IMR-90 (cell line): ENCODE data around the gene ALOX15B. TPM values are rescaled to one million over a fixed set of nuclear protein-coding genes. Genes with fewer than 3 reads are reported as not detected.

Experiments
- ATAC-seq: fragments of 200-7000 bp; cut with Tn5 transposase; 2 replicates; pipeline ENCODE4 v1.9.1; 2020; ENCODE audit warnings: low read depth, mild to moderate bottlenecking, moderate library complexity
- BruUV-seq: library from RNA; stranded (reverse); fragments of 400-500 nt; replicated peaks from 2 replicates; lab custom pipeline; 2021; lab: Mats Ljungman, UMichigan
- CTCF ChIA-PET: fragments of 300-600 bp; formaldehyde crosslinking; extraction: SDS; loops from one replicate; lab custom pipeline; 2021; ENCODE audit warnings: antibody characterized with exemption; lab: Yijun Ruan, JAX
- POLR2A ChIA-PET: fragments of 300-600 bp; sonication (Branson Sonifier 250); formaldehyde crosslinking; loops from one replicate; lab custom pipeline; 2022; ENCODE audit warnings: antibody characterized with exemption; ENCODE audit not compliant: unreplicated experiment; lab: Charles Lee
- DNase-seq: peaks from one replicate; pipeline ENCODE4 v3.0.0; 2013
- H2AFZ ChIP-seq: replicated peaks from 2 replicates; pipeline ENCODE3; 2013; ENCODE audit warnings: low read length, mild to moderate bottlenecking; ENCODE audit not compliant: poor library complexity
- H2AK5ac ChIP-seq: 2 replicates; pipeline ENCODE4 v1.6.1; 2013; ENCODE audit warnings: low read depth, low read length, inconsistent platforms
- H2AK9ac ChIP-seq: replicated peaks from 2 replicates; pipeline ENCODE3; 2013; ENCODE audit warnings: mild to moderate bottlenecking, low read depth, low read length, moderate library complexity; ENCODE audit not compliant: poor library complexity
- H2BK120ac ChIP-seq: 2 replicates; pipeline ENCODE4 v1.6.1; 2013; ENCODE audit warnings: low read depth, low read length, inconsistent platforms
- H2BK15ac ChIP-seq: 3 replicates; pipeline ENCODE4 v1.6.1; 2013; ENCODE audit warnings: low read depth, low read length, inconsistent platforms
- H2BK20ac ChIP-seq: 2 replicates; pipeline ENCODE4 v1.6.1; 2013; ENCODE audit warnings: low read depth, mild to moderate bottlenecking, inconsistent platforms, low read length, moderate library complexity
- H2BK5ac ChIP-seq: 2 replicates; pipeline ENCODE4 v1.6.1; 2013; ENCODE audit warnings: mild to moderate bottlenecking, low read depth, low read length, inconsistent platforms; ENCODE audit not compliant: poor library complexity, severe bottlenecking
- H3K14ac ChIP-seq: replicated peaks from 2 replicates; pipeline ENCODE4 v1.6.1; 2013; ENCODE audit warnings: low read depth, low read length, inconsistent platforms
- H3K18ac ChIP-seq: 2 replicates; pipeline ENCODE4 v1.6.1; 2013; ENCODE audit warnings: low read depth, low read length, control low read depth
- H3K23ac ChIP-seq: 2 replicates; pipeline ENCODE4 v1.6.1; 2013; ENCODE audit warnings: low read depth, low read length, inconsistent platforms
- H3K27ac ChIP-seq: 2 replicates; pipeline ENCODE4 v1.5.1; 2013; ENCODE audit warnings: mild to moderate bottlenecking, control low read depth, low read length; ENCODE audit not compliant: insufficient read depth
- H3K27me3 ChIP-seq: 2 replicates; pipeline ENCODE4 v1.6.1; 2013; ENCODE audit warnings: low read length; ENCODE audit not compliant: control insufficient read depth, insufficient read depth
- H3K36me3 ChIP-seq: 2 replicates; pipeline ENCODE4 v1.6.1; 2013; ENCODE audit warnings: low read length, mixed read lengths; ENCODE audit not compliant: control insufficient read depth, insufficient read depth
- H3K4ac ChIP-seq: 2 replicates; pipeline ENCODE4 v1.6.1; 2013; ENCODE audit warnings: low read depth, low read length, inconsistent platforms
- H3K4me1 ChIP-seq: 2 replicates; pipeline ENCODE4 v1.6.1; 2013; ENCODE audit warnings: low read length, mixed read lengths; ENCODE audit not compliant: control insufficient read depth, insufficient read depth
- H3K4me2 ChIP-seq: 2 replicates; pipeline ENCODE4 v1.6.1; 2013; ENCODE audit warnings: low read depth, mild to moderate bottlenecking, control low read depth, low read length, moderate library complexity
- H3K4me3 ChIP-seq: 2 replicates; pipeline ENCODE4 v1.5.1; 2013; ENCODE audit warnings: low read depth, mild to moderate bottlenecking, control low read depth, low read length, moderate library complexity; ENCODE audit not compliant: insufficient read depth
- H3K56ac ChIP-seq: 2 replicates; pipeline ENCODE4 v1.6.1; 2013; ENCODE audit warnings: low read length, inconsistent platforms; ENCODE audit not compliant: insufficient read depth; ENCODE audit errors: extremely low read depth
- H3K79me1 ChIP-seq, 2 experiments: 2 replicates each; pipeline ENCODE4 v1.6.1; 2013; ENCODE audit warnings: low read length in 2 of 2, inconsistent platforms in 1 of 2, low read depth in 1 of 2
- H3K9ac ChIP-seq: 2 replicates; pipeline ENCODE4 v1.6.1; 2013; ENCODE audit warnings: low read depth, low read length, control low read depth
- H3K9me1 ChIP-seq: 2 replicates; pipeline ENCODE4 v1.6.1; 2013; ENCODE audit warnings: low read length, inconsistent platforms; ENCODE audit not compliant: insufficient read depth
- H3K9me3 ChIP-seq: 2 replicates; pipeline ENCODE4 v1.6.1; 2013; ENCODE audit warnings: low read length; ENCODE audit not compliant: control insufficient read depth, insufficient read depth
- H4K20me1 ChIP-seq: 2 replicates; pipeline ENCODE4 v1.6.1; 2013; ENCODE audit warnings: low read length, inconsistent platforms; ENCODE audit not compliant: insufficient read depth
- H4K5ac ChIP-seq: 2 replicates; pipeline ENCODE4 v1.6.1; 2013; ENCODE audit warnings: mild to moderate bottlenecking, low read depth, low read length, control low read depth
- H4K8ac ChIP-seq, 2 experiments: 2 replicates each; pipeline ENCODE4 v1.6.1; 2013; ENCODE audit warnings: low read depth in 2 of 2, low read length in 2 of 2, control low read depth in 1 of 2, inconsistent platforms in 1 of 2
- H4K91ac ChIP-seq: 2 replicates; pipeline ENCODE4 v1.6.1; 2013; ENCODE audit warnings: low read depth, low read length, inconsistent platforms; ENCODE audit not compliant: insufficient read depth
- BHLHE40 ChIP-seq: fragments of 150-350 bp; IDR thresholded peaks from 2 replicates; pipeline ENCODE4 v1.6.1; 2016; ENCODE audit warnings: mild to moderate bottlenecking, low read depth, low read length
- CHD1 ChIP-seq: IDR thresholded peaks from 2 replicates; pipeline ENCODE4 v1.6.1; 2012; ENCODE audit warnings: low read depth, low read length, improper control_type of control experiment
- FOS ChIP-seq: fragments of 150-350 bp; IDR thresholded peaks from 2 replicates; pipeline ENCODE4 v1.6.1; 2016; ENCODE audit warnings: low read depth, low read length
- MAZ ChIP-seq: IDR thresholded peaks from 2 replicates; pipeline ENCODE4 v1.6.1; 2012; ENCODE audit warnings: low read depth, mild to moderate bottlenecking, low read length, improper control_type of control experiment, moderate library complexity, borderline replicate concordance
- MXI1 ChIP-seq: IDR thresholded peaks from 2 replicates; pipeline ENCODE4 v1.6.1; 2012; ENCODE audit warnings: low read depth, mild to moderate bottlenecking, low read length, moderate library complexity, borderline replicate concordance
- NFE2L2 ChIP-seq: fragments of 150-350 bp; IDR thresholded peaks from 2 replicates; pipeline ENCODE4 v1.6.1; 2016; ENCODE audit warnings: low read depth, mild to moderate bottlenecking, low read length
- POLR2A ChIP-seq: IDR thresholded peaks from 2 replicates; pipeline ENCODE4 v1.6.1; 2012; ENCODE audit warnings: mild to moderate bottlenecking, low read depth, low read length
- RAD21 ChIP-seq: IDR thresholded peaks from 2 replicates; pipeline ENCODE4 v1.6.1; 2012; ENCODE audit warnings: low read length, improper control_type of control experiment
- RCOR1 ChIP-seq: IDR thresholded peaks from 2 replicates; pipeline ENCODE4 v1.6.1; 2012; ENCODE audit warnings: mild to moderate bottlenecking, low read length, improper control_type of control experiment; ENCODE audit not compliant: insufficient replicate concordance
- RFX5 ChIP-seq: IDR thresholded peaks from 2 replicates; pipeline ENCODE4 v1.8.0; 2012; ENCODE audit warnings: low read depth, mild to moderate bottlenecking, low read length, moderate library complexity
- SMC3 ChIP-seq: fragments of 150-350 bp; IDR thresholded peaks from 2 replicates; pipeline ENCODE4 v1.6.1; 2016; ENCODE audit warnings: low read depth, mild to moderate bottlenecking, antibody characterized with exemption, low read length, moderate library complexity
- USF2 ChIP-seq: fragments of 150-350 bp; IDR thresholded peaks from 2 replicates; pipeline ENCODE4 v1.6.1; 2017; ENCODE audit warnings: mild to moderate bottlenecking, antibody characterized with exemption, low read length, low read depth
- whole genome bisulfite sequencing, 2 experiments: methylation state at CpG; one replicate each; pipeline versions ENCODE4 v1.1.5 to v1.1.7; 2013; ENCODE audit warnings: missing lambda C conversion rate in 2 of 2; ENCODE audit not compliant: insufficient read length in 1 of 2; ENCODE audit errors: extremely low coverage in 2 of 2; 5-methylcytosine and 5-hydroxymethylcytosine counted together
- dilution Hi-C: fragments of 300-500 bp; cut with HindIII; formaldehyde crosslinking; loops from one replicate; pipeline ENCODE4 v1.14.3; 2018; ENCODE audit warnings: low sequenced_read_pairs; ENCODE audit not compliant: unreplicated experiment
- in situ Hi-C: fragments of 300-500 bp; cut with MboI; formaldehyde crosslinking; loops from 3 replicates; pipeline ENCODE4 v1.14.3; 2019; ENCODE audit warnings: low sequenced_read_pairs, inconsistent platforms, mixed read lengths
- intact Hi-C: fragments of 100-400 bp; cut with micrococcal nuclease; formaldehyde crosslinking; loops from 2 replicates; pipeline ENCODE4 v1.10.0; 2022
- polyA plus RNA-seq, 3 experiments: library from polyadenylated mRNA; depleted of rRNA; stranded (reverse); fragments of >200 nt; gene quantifications; 2 replicates each; pipeline ENCODE4 v1.2.3, GENCODE V29; 2012; ENCODE audit warnings: low replicate concordance in 1 of 3
- total RNA-seq: library from RNA; depleted of rRNA; stranded (reverse); fragments of >200 nt; gene quantifications from 2 replicates; pipeline ENCODE4 v1.2.3, GENCODE V29; 2012
- TF ChIP-seq, protein P1 (sequence below): conservative IDR thresholded peaks from 2 replicates; pipeline ENCODE4 v1.5.1; 2012; ENCODE audit warnings: mild to moderate bottlenecking, low read depth, low read length, improper control_type of control experiment
- TF ChIP-seq, protein P2 (sequence below): fragments of 150-350 bp; IDR thresholded peaks from 2 replicates; pipeline ENCODE4 v1.6.1; 2016; ENCODE audit warnings: low read depth, mild to moderate bottlenecking, low read length, moderate library complexity, borderline replicate concordance

The ALOX15B gene
- total and polyA plus RNA-seq, 2 of the 4 experiments (the other 2 are of a cell fraction): not detected

DNA sequence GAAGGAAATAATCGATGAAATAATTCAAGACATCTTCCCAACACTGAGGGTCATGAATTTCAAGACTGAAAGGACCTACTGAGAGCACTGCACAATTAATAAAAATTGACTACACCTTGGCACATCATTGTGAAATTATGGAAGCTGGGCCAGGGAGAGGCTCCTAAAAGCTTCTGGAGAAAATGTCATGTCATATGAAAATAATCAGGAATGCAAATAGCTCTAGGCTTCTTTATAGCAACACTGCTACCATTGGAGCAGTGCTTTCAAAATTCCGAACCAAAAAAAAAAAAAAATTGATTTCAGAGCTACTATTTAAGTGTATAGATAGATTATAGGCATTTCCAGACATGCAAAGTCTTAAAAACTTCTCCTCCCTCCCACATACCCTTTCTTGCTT lies 6.4 kb upstream of the ALOX15B start:
- TF ChIP-seq MAZ (no peak), RFX5 (no peak), SMC3 (no peak), RCOR1 (no peak), RAD21 (no peak), POLR2A (no peak), FOS (no peak), CHD1 (no peak), USF2 (no peak), MXI1 (no peak), BHLHE40 (no peak), NFE2L2 (no peak)
- TF ChIP-seq, protein P1, sequence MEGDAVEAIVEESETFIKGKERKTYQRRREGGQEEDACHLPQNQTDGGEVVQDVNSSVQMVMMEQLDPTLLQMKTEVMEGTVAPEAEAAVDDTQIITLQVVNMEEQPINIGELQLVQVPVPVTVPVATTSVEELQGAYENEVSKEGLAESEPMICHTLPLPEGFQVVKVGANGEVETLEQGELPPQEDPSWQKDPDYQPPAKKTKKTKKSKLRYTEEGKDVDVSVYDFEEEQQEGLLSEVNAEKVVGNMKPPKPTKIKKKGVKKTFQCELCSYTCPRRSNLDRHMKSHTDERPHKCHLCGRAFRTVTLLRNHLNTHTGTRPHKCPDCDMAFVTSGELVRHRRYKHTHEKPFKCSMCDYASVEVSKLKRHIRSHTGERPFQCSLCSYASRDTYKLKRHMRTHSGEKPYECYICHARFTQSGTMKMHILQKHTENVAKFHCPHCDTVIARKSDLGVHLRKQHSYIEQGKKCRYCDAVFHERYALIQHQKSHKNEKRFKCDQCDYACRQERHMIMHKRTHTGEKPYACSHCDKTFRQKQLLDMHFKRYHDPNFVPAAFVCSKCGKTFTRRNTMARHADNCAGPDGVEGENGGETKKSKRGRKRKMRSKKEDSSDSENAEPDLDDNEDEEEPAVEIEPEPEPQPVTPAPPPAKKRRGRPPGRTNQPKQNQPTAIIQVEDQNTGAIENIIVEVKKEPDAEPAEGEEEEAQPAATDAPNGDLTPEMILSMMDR: no peak
- TF ChIP-seq, protein P2, sequence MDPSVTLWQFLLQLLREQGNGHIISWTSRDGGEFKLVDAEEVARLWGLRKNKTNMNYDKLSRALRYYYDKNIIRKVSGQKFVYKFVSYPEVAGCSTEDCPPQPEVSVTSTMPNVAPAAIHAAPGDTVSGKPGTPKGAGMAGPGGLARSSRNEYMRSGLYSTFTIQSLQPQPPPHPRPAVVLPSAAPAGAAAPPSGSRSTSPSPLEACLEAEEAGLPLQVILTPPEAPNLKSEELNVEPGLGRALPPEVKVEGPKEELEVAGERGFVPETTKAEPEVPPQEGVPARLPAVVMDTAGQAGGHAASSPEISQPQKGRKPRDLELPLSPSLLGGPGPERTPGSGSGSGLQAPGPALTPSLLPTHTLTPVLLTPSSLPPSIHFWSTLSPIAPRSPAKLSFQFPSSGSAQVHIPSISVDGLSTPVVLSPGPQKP: no peak
- no peak overlapping the region for H3K4me3 ChIP-seq
- H3K14ac ChIP-seq: no peak overlapping the region
- dilution Hi-C loops (no loop called here), in situ Hi-C loops (no loop called here), intact Hi-C loops (no loop called here)
- H2AK5ac ChIP-seq: no peak overlapping the region
- H3K79me1 ChIP-seq: no peaks in the 10 kb centered on the region
- CTCF ChIA-PET: interaction anchor here (1.0 kb wide), 1 partner anchor 9 kb away, joined by 3 read pairs; no protein-coding TSS in a partner anchor
- no peak overlapping the region for H3K56ac ChIP-seq
- H3K4me1 ChIP-seq: peaks cover 2% of the 10 kb centered on the region; the same call in 1 of the 2 replicates
- no peak overlapping the region for H3K4me2 ChIP-seq
- no peak overlapping the region for H3K18ac ChIP-seq
- H3K9me1 ChIP-seq: no peaks in the 10 kb centered on the region
- no peak overlapping the region for H2BK5ac ChIP-seq
- H2BK20ac ChIP-seq: no peak overlapping the region
- H3K9ac ChIP-seq: no peak overlapping the region
- H3K4ac ChIP-seq: no peak overlapping the region
- no peak for DNase-seq
- no peak overlapping the region for H4K5ac ChIP-seq
- no peak overlapping the region for H2AK9ac ChIP-seq
- H2BK15ac ChIP-seq: no peak overlapping the region
- H3K23ac ChIP-seq: no peak overlapping the region
- H3K9me3 ChIP-seq: 0 out of 2 replicates have a peak, but pooled peaks cover 5% of the 10 kb centered on the region
- no peaks in the 10 kb centered on the region; the same call in 1 of the 2 replicates for H4K20me1 ChIP-seq
- H4K8ac ChIP-seq: no peak overlapping the region
- ATAC-seq: no peak
- no TSS peak for BruUV-seq
- WGBS, 2 experiments: no CpG with 5 or more reads among the region's 2 CpGs
- peaks cover 35% of the 10 kb centered on the region for H3K27me3 ChIP-seq
- no peak overlapping the region for H4K91ac ChIP-seq
- no peak overlapping the region for H2BK120ac ChIP-seq
- no peaks in the 10 kb centered on the region for H3K36me3 ChIP-seq
- POLR2A ChIA-PET: no interaction called here
- H3K27ac ChIP-seq: no peak overlapping the region
- H2AFZ ChIP-seq: no peak overlapping the region
